Spinal cord (tissue), 10 donors: Measurements from ENCODE around the gene TGFBR2. TPM values are rescaled to one million over a fixed set of nuclear protein-coding genes. Genes with fewer than 3 reads are reported as not detected.

ENCODE experiments used
- DNase-seq, 6 donors: peaks; one replicate each; pipeline versions ENCODE4 v3.0.0 to v3.0.0-alpha.2; 2013 to 2015; ENCODE audit warnings: low spot score in 6 of 6, low read depth in 4 of 6
- H3K27ac ChIP-seq: one replicate; pipeline ENCODE4 v1.5.1; 2013; ENCODE audit warnings: low read depth, low read length, control low read depth
- H3K27me3 ChIP-seq: one replicate; pipeline ENCODE4 v1.6.1; 2013; ENCODE audit warnings: low read length; ENCODE audit not compliant: control insufficient read depth, insufficient read depth
- H3K36me3 ChIP-seq: one replicate; pipeline ENCODE4 v1.6.1; 2013; ENCODE audit warnings: low read length; ENCODE audit not compliant: control insufficient read depth, insufficient read depth
- H3K4me1 ChIP-seq: one replicate; pipeline ENCODE4 v1.6.1; 2013; ENCODE audit warnings: low read length; ENCODE audit not compliant: control insufficient read depth, insufficient read depth
- H3K4me3 ChIP-seq: one replicate; pipeline ENCODE4 v1.5.1; 2013; ENCODE audit warnings: low read depth, low read length, control low read depth
- H3K9me3 ChIP-seq: one replicate; pipeline ENCODE4 v1.6.1; 2013; ENCODE audit warnings: low read length; ENCODE audit not compliant: control insufficient read depth, insufficient read depth
- WGBS: methylation state at CpG from one replicate; pipeline ENCODE4 v1.1.5; 2013; ENCODE audit warnings: missing lambda C conversion rate; ENCODE audit not compliant: insufficient coverage; 5-methylcytosine and 5-hydroxymethylcytosine counted together
- polyA plus RNA-seq, 2 donors: library from polyadenylated mRNA; unstranded; fragments of 120-200 nt; gene quantifications; one replicate each; pipeline ENCODE4 v1.2.1, GENCODE V29; 2013; ENCODE audit not compliant: insufficient read length in 2 of 2
- total RNA-seq, 2 donors: library from RNA; depleted of rRNA in 1 of 2; stranded (reverse); fragments of 120-200 nt in 1 of 2; fragments of >200 nt in 1 of 2; gene quantifications; one replicate each; pipeline versions ENCODE4 v1.2.3 to v1.2.4, GENCODE V29; 2013 to 2014
- donor health status: healthy.

TGFBR2 gene
- total and polyA plus RNA-seq, 4 donors, result 25.1 to 76.7 (median 43.1) TPM

DNA sequence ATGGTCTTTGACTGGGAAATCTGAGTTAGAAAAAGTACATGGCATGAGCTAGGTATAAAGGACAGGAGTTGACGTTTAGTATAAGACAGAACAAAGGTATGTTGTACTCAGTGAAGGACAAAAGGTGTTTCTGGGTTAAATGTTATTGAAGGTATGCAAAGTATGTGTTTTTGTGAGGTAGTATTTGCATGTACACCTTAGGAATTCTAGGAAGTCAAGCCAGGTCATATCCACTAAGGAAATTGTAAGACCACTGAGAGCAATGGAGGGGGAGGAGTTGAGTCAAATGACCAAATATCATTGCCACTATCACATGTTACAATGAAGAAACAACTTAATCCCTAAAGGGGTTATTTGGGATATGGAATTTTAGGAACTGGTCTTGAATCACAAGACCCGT lies 24.4 kb upstream of the TGFBR2 start:
- Histone ChIP-seq H3K4me1 (no peaks in the 10 kb centered on the region), H3K4me3 (no peak overlapping the region), H3K27ac (no peak overlapping the region), H3K9me3 (no peaks in the 10 kb centered on the region), H3K36me3 (no peaks in the 10 kb centered on the region), H3K27me3 (no peaks in the 10 kb centered on the region)
- WGBS, result 89% methylated on average over 1 of the region's 2 CpGs
- DNase-seq, result no peak

DNA sequence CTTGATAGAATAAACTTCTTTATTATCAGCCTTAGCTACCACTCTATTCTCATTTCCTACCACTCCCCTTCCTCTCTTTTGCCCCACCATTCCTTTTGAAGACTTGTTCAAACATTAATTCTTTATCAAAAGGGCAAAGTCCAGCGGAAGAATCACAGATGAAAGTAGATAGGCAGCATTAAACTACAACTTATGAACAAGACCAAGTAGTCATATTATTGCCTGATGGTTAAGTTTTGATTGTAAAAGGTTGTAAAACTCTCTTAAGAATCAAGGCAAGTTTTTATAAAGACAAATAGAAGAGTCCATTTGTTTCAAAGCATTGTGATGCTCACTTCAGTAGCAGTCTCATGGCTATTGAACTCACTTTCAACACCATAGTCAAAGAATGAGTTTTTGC lies 22.4 kb upstream of the TGFBR2 start:
- WGBS, result no CpG with 5 or more reads among the region's 1 CpG
- H3K27ac ChIP-seq, result no peak overlapping the region
- H3K36me3 ChIP-seq, result no peaks in the 10 kb centered on the region
- H3K4me3 ChIP-seq, result no peak overlapping the region
- DNase-seq, result no peak
- H3K4me1 ChIP-seq, result no peaks in the 10 kb centered on the region
- no peaks in the 10 kb centered on the region for H3K9me3 ChIP-seq
- H3K27me3 ChIP-seq, result no peaks in the 10 kb centered on the region

DNA sequence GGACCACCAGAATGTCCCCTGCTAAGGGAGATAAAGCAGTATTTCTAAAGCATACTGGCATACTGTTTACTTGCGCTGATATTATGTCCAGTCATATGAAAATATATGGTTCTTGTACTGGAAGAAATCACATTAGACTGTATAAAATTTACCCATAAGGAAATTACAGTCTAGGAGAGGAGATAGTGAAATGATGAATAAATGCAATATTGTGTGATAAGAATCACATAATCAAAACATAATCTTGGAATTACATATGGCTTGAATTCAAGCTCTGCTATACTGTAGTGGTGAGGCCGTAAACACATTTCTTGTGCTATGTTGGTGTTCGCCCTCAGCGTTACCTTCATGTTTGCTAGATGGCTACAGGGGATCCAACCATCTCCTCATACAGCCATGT lies 20.7 kb upstream of the TGFBR2 start:
- no peak overlapping the region for H3K27ac ChIP-seq
- WGBS, result no CpG with 5 or more reads among the region's 4 CpGs
- DNase-seq, result no peak
- no peaks in the 10 kb centered on the region for H3K4me1 ChIP-seq
- no peaks in the 10 kb centered on the region for H3K9me3 ChIP-seq
- no peaks in the 10 kb centered on the region for H3K36me3 ChIP-seq
- no peak overlapping the region for H3K4me3 ChIP-seq
- H3K27me3 ChIP-seq, result no peaks in the 10 kb centered on the region

DNA sequence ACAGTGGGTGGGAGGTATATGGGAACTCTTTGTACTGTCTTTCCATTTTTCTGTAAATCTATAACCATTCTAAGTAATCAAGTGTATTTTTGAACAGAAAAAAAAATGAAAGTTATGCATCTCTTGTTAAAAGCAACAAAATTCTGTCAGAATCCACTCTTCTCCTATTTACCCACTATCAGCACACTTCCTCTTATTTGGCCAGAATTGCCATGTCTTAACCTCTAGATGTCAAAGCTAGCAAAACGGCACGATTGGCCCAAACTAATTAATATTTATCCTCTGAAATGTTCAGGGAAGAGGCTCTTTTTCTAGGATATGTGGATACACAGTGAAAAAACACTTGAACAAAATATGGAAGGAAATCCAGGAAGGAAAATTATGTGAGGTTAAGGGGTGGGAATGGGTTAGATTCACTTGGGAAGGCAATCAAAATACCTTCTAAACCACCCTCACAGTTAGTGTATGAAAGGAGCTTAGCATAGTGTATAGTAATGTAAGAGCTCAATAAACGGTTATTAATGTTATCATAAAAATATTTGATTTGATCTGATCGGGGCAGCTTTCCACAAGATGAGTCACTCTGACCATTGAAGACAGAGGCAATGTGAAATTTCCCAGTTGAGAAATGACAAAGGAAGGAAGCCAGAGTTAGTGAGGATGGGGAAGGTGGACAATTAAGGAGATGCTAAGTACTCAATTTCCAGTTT lies 20.1 kb upstream of the TGFBR2 start:
- no peak for DNase-seq
- H3K9me3 ChIP-seq, result no peaks in the 10 kb centered on the region
- no peak overlapping the region for H3K4me3 ChIP-seq
- no peaks in the 10 kb centered on the region for H3K36me3 ChIP-seq
- H3K4me1 ChIP-seq, result no peaks in the 10 kb centered on the region
- no peak overlapping the region for H3K27ac ChIP-seq
- no peaks in the 10 kb centered on the region for H3K27me3 ChIP-seq
- 100% methylated on average over 1 of the region's 4 CpGs for WGBS

DNA sequence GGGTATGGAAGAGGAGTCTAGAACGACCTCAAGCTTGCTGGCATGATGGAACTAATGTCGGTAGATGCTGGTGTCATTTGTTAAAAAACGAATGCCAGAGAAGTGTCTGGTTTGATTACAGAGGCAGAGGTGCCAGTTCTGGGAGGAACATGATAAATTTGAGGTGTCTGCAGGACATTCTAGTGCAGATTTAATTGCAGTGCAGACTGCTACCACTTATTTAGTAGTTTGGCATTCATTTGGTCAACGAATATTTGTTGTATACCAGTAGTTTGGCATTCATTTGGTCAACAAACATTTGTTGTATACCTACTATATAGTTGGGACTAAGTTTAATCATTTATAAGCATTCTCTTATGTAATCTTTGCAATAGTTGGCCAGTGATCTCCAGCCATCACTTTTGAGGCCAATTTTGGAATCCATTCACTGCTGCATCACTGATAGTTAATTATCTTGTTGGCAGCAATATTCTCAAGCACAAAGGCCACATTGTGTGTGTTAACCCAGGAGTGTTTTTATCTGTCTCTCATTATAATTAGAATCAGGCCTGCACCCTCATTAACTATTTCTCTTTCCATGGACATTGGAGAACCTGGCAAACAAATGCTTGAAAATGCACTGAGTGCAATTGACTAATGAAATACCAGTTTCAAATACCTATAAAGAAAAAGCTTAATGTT lies 19.5 kb upstream of the TGFBR2 start:
- 61% methylated on average over 3 of the region's 4 CpGs for WGBS
- no peak overlapping the region for H3K27ac ChIP-seq
- H3K27me3 ChIP-seq, result no peaks in the 10 kb centered on the region
- H3K36me3 ChIP-seq, result no peaks in the 10 kb centered on the region
- H3K4me1 ChIP-seq, result no peaks in the 10 kb centered on the region
- H3K4me3 ChIP-seq, result no peak overlapping the region
- DNase-seq, result peak in 2 of 6 donors; percentile 48
- H3K9me3 ChIP-seq, result no peaks in the 10 kb centered on the region

DNA sequence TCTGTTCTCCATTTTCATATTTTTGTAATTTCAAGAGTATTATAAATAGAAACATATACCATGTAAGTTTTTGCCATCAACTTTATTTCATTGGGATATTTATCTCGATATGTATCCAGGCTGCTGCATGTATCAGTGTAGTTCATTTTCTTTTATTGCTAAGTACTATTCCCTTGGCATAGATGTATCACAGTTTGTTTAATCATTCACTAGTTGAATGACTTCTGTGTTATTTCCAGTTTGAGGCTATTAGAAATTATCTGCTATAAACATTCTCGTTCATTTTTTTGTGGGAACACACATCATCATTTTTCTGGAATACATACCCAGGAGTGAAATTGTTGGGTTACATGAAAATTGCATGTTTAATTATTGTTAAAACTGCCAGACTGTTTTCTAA lies 18.5 kb upstream of the TGFBR2 start:
- Histone ChIP-seq H3K4me3 (no peak overlapping the region), H3K9me3 (no peaks in the 10 kb centered on the region), H3K27me3 (no peaks in the 10 kb centered on the region), H3K4me1 (no peaks in the 10 kb centered on the region), H3K36me3 (no peaks in the 10 kb centered on the region), H3K27ac (no peak overlapping the region)
- DNase-seq, result peak in 1 of 6 donors; percentile 83
- no CpG with 5 or more reads among the region's 2 CpGs for WGBS

DNA sequence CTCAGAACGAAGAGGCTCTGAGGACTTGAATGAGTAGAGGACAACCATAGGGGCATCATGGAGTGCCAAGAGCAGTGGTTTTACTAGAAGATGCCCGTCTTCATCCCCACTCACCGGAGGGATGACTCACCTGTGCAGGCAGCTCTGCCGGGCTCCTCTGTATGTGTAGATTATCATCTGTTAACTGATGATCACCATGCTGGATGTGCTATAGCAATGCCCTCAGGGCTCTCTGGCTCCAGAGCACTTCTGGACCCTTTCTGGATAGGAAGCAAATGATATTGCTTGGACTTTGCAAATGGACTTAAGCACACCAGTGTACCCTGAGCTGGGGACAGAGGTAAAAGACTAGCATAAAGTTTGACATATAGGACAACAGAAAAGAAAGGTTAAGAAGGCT lies 10.2 kb upstream of the TGFBR2 start:
- no peak for DNase-seq
- WGBS, result 100% methylated on average over 1 of the region's 4 CpGs

DNA sequence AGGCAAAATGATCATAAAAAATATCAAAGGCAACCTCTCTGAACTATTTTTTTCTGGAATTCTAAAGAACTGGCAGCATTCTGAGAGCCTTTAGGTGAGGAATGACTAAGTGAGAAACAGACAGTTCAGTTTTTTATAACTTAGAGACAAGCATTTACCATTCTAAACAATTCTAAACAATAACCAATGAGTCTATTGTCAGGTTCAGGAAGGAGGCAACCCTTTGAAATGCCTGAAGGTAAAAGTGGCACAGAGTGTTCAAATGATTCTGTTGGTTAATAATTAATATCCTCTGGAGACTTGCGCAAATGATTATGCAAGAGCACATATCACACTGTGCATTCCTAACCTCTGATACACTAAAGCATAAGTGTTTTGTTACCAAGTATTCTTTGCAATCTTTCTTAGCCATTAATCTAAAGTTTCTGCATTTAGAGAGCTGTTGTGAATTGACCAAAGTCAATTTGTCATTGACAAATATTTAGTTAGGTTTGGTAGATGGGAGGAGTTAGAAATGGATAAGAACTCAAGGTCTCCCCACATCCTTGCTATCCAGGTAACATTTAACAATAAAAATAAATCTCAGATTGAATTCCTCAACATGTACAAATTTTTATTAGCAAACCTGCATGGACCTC lies 9.2 kb upstream of the TGFBR2 start:
- no peaks in the 10 kb centered on the region for H3K36me3 ChIP-seq
- H3K27ac ChIP-seq, result no peak overlapping the region
- DNase-seq, result peak in 1 of 6 donors; percentile 20
- no peak overlapping the region for H3K4me3 ChIP-seq
- no peaks in the 10 kb centered on the region for H3K4me1 ChIP-seq
- WGBS, result no CpG with 5 or more reads among the region's 1 CpG
- H3K9me3 ChIP-seq, result peaks cover 1% of the 10 kb centered on the region
- no peaks in the 10 kb centered on the region for H3K27me3 ChIP-seq

More for the DNA sequence above, 10.2 kb upstream of the TGFBR2 start:
- H3K4me1 ChIP-seq, result no peaks in the 10 kb centered on the region
- peaks cover 1% of the 10 kb centered on the region for H3K9me3 ChIP-seq
- H3K27ac ChIP-seq, result no peak overlapping the region
- H3K27me3 ChIP-seq, result no peaks in the 10 kb centered on the region
- no peak overlapping the region for H3K4me3 ChIP-seq
- H3K36me3 ChIP-seq, result no peaks in the 10 kb centered on the region

DNA sequence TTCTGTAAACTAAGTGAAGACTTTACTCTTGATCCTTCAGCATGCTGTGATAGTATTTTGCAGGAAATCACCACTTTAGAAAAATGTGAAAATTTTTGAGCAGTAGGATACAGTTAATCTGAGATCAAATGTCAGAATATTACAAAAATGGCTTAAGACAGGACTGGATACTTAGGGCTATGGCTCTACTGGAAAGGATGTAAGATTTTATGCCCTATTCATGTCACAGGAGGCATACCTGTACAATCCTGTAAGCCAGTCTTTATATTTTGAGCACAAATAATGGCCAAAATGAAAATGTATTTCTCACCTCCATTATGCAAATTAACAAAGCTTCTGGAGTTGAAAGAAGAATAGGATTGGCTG lies 8.6 kb upstream of the TGFBR2 start:
- DNase-seq, result no peak
- H3K9me3 ChIP-seq, result peaks cover 1% of the 10 kb centered on the region
- H3K4me1 ChIP-seq, result no peaks in the 10 kb centered on the region
- no peak overlapping the region for H3K27ac ChIP-seq
- H3K27me3 ChIP-seq, result no peaks in the 10 kb centered on the region
- H3K4me3 ChIP-seq, result no peak overlapping the region
- no peaks in the 10 kb centered on the region for H3K36me3 ChIP-seq
